Amygdala (tissue), 56 donors: ENCODE measurements around the gene SDF2L1.
"Not testable (repeated sequence)": the region's sequence is repeated elsewhere in the genome, so short reads cannot be mapped to it uniquely, and the experiment has no call there.

Experiments
- DNase-seq, 56 donors: peaks; one replicate each; lab custom pipeline; 2025; lab: John Stamatoyannopoulos, UW

The SDF2L1 gene

GRCh38 chr22:21683401-21683811 is 41.3 kb downstream of the SDF2L1 start:
- no peak for DNase-seq

- no peak for DNase-seq
Measured at GRCh38 chr22:21684492-21685163, 42.5 kb downstream of the SDF2L1 start.

GRCh38 chr22:21685164-21685513 is 43.0 kb downstream of the SDF2L1 start:
- no peak for DNase-seq

- DNase-seq, result no peak
Measured at GRCh38 chr22:21686193-21686608, 44.1 kb downstream of the SDF2L1 start.

- no peak for DNase-seq
Measured at GRCh38 chr22:21686634-21687393, 44.7 kb downstream of the SDF2L1 start.

GRCh38 chr22:21687685-21688259 is 45.7 kb downstream of the SDF2L1 start:
- no peak for DNase-seq

GRCh38 chr22:21688341-21688705 is 46.2 kb downstream of the SDF2L1 start:
- no peak for DNase-seq

- no peak for DNase-seq
Measured at GRCh38 chr22:21688706-21689381, 46.7 kb downstream of the SDF2L1 start.

GRCh38 chr22:21690401-21690801 is 48.3 kb downstream of the SDF2L1 start:
- DNase-seq, result no peak

- DNase-seq, result no peak
Measured at GRCh38 chr22:21691816-21692215, 49.7 kb downstream of the SDF2L1 start.

- DNase-seq, result not testable (repeated sequence)
Measured at GRCh38 chr22:21692856-21693255, 50.8 kb downstream of the SDF2L1 start.

- no peak for DNase-seq
Measured at GRCh38 chr22:21693333-21693998, 51.4 kb downstream of the SDF2L1 start.
